GM18873 (cell line): ENCODE data around the gene FGD2.
"Not testable (repeated sequence)": the region's sequence is repeated elsewhere in the genome, so short reads cannot be mapped to it uniquely, and the experiment has no call there.

Experiments used
- ATAC-seq: cut with Tn5 transposase; IDR thresholded peaks from one replicate; pipeline ENCODE4 v1.9.1; 2021; ENCODE audit warnings: mild to moderate bottlenecking, moderate library complexity, moderate number of reproducible peaks; ENCODE audit not compliant: unreplicated experiment, low FRiP score

FGD2 gene

GRCh38 chr6:37054580-37054979 is 49.1 kb downstream of the FGD2 start:
- no peak for ATAC-seq

DNA sequence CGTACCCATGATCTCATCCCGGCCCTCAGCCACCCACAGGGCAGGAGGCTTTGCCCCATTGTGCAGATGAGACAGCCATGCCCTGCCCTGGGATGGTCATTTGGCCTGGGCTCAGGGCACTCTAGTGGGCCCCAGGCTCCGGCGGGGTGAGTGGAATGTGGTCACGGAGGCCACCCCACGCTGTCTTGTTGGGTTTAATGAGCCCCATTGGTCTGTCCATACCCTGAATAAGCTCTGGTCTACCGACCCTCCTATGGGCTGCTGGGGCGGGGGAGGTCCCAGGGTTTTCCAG is 50.6 kb downstream of the FGD2 start:
- ATAC-seq = no peak

DNA sequence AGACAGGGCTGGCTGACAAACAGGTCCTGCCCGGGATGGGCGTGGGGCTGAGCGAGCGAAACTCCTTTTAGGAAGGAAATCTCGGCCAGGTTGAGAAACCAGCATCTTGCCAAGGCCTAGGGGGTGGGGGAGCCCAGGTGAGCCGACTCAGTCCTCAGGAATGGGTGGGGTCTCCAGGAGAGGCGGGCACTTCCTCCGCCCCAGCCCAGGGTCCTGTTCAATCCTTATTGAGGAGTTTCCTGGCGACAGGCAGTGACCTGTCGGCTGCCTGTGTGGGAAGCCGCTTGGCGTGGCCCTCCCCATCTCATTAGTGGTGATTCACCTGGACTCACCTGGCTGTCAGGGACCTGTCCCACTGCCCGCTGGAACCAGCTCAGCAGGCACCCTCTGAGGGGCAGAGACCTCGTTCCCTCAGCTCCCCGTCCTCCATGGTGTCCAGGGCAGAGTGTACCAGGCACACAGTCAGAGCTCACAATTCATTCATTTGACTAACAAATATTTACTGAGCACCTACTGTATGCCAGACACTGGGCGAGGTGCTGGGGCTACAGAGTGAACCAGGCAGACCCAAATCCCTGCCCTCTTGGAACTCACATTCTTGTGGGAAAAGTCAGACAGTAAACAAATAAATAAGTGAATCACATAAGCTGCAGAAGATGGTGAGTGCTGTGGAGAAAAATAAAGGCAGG is 51.1 kb downstream of the FGD2 start:
- ATAC-seq = no peak

GRCh38 chr6:37057128-37057471 is 51.6 kb downstream of the FGD2 start:
- no peak for ATAC-seq

DNA sequence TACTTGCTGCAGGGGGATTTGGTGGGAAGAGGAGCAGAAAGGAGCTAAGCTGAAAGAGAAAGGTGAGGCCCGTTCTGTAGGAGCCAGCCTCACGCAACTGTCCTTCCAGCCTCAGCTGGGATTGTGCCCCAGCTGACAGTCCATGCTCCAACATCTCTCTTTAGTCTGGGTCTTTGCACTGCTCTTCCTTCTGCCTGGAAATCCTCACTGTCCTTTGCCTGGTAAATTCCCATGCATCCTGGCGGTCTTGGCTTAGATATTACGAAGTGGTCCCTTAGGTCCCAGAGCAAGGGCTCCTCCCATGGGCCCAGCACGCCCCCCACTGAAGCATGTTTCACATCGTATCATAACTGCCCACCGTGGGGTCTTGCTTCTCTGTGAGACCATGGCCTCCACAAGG is 52.2 kb downstream of the FGD2 start:
- ATAC-seq = no peak

DNA sequence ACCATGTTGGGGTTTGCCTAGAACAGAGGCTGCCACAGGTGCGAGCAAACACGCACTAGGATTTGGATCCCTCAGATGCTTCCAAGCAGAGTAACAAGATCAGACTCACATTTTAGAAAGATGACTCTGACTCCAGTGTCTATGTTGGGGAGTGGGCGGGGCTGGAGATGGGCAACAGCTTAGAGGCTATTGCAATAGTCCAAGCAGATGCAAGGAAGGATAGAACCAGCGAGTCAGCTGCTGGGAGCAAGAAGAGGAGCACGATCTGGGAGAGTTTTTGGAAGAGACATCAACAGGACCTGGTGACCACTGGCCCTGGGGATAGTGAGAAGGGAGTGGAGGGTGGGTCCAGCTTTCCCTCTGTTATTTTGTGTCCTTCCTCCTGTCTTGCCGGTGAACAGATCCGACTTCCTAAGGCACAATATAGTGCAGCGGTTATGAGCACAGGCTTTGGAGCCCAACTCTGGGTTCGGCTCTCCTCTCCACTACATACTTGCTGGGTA is 52.7 kb downstream of the FGD2 start:
- ATAC-seq = no peak

- ATAC-seq = not testable (repeated sequence)
Observed at GRCh38 chr6:37058984-37059343, 53.5 kb downstream of the FGD2 start.

GRCh38 chr6:37059344-37060194 is 54.1 kb downstream of the FGD2 start:
- ATAC-seq = no peak

GRCh38 chr6:37060195-37060559 is 54.7 kb downstream of the FGD2 start:
- ATAC-seq = no peak

- ATAC-seq = no peak
Observed at GRCh38 chr6:37061157-37061804, 55.8 kb downstream of the FGD2 start.

DNA sequence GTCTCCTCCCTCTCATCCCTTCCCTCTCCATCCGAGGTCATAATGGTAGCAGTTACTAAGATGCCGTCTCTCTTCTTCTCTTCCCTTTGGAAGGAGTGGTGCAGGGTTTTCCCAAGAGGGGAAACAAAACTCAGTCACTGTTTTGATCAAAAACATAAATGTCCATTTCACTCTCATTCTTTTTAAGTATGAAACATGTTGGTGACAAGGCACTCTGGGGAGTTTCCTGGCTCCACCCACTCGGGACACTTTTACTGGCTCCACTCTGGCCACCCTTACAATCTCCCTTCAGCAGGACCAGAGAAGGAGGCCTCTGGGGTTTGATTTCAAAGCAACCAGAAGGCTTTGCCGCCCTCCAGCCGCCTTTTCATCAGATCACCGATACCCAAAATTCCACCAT is 57.0 kb downstream of the FGD2 start:
- no peak for ATAC-seq

GRCh38 chr6:37068356-37069270 is 63.2 kb downstream of the FGD2 start:
- no peak for ATAC-seq

DNA sequence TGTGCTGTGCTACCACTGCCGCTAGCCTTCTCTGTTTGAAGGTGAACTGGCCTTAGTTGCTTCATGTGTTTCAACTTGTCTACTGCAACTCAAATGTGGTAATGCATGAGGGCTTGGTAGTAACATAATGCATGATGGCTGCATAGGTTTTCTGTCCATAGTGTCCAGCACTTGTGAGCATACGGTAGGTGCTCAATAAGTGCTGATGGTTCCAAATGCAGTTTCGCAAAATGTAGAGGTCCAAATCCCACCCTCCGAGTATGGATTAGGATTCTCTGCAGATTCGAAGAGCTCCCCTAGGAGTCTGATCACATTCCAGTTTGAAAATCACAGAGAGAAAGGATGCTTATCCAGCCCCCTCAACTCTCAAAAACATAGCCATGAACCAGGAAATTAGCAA is 64.2 kb downstream of the FGD2 start:
- no peak for ATAC-seq

DNA sequence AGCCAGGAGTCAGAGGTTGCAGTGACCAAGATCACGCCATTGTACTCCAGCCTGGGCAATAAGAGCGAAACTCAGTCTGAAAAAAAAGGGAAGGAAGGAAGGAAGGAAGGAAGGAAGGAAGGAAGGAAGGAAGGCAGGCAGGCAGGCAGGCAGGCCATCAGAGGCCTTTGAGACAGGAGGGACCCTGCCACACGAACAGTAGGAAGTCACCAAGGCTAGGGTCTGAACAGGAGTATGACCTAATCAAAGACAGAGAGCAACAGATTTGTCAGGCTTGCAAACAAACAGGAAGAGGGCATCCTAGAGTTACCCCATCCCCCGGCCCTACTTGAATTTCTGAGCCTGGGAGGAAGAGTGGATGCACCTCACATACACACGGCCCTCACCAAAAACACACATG is 67.1 kb downstream of the FGD2 start:
- ATAC-seq = no peak

DNA sequence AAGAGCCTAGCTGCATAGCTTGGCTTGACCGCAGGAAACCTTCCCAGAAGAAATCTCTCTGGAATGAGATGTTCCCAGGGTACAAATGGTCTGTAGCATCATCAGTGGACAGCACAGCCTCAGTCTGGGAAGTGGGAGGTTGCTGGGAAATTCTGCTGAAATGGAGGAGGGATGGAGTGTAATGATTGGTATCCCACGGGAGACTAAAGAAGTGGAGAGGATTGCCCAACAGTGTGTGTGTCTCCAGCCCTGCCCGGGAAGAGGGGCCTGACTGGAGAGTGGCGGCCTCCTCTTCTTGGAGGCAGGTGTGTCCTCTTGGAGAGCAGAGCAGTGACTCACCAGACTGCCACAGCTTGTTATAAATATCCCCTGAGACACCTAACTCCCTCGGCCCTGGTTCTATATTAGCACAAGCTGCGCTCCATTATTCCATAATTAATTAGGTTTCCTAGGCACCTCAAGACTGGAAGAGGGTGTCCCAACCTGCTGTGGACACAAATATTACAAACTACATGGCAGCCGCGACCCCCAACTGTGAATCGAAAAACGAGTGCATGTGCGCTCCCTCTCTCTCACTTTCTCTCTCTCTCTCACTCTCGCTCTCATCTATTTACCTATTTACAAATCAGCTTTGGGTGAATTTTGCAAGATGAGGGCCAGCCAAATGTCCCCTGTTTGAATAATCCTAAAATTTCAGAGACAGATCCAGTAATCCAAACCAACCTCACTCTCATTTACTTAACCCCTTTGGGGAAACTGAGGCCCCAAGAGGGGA is 68.8 kb downstream of the FGD2 start:
- no peak for ATAC-seq

DNA sequence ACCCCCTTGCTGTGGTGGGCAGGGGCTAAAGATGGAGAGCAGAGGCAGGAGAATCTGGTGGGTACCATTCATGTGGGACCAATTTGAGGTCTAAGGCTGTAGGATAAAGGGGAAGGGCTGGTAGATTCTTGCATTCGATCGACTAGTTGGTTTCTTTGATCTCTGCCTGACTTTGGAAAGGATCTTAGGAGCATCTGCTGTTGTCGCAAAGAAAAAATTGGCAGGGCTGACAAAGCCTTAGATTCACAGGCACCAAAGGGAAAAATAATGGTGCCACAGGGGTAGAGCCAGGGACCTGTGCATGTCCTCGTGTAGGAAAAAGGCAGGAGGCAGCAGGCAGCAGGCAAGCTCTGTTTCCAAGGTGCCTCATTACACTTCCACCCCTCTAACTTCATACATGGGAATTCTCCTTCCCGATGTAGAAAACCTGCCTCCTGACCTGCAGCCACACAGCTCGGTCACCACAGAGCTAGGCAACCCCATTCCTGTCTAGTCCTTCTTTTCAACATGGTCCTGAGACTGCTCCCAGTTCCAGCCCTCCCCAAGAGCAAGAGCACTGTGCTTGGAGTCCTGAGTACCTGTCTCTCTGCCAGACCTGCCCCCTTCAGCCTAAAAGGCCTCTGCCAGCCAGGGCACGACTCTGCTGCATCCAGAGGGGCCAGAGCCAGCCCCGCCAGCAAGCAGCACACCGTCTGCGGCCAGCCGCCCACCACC is 71.9 kb downstream of the FGD2 start:
- ATAC-seq = no peak

GRCh38 chr6:37077905-37078296 is 72.4 kb downstream of the FGD2 start:
- no peak for ATAC-seq
